NCI-H82 treated with DMSO at 0.1 percent for 48 hours (cell line): ENCODE data around the gene EGFL6.
A peak's percentile ranks its signal among the peaks of the same experiment; 100 is the strongest.
"Not testable (repeated sequence)": the region's sequence is repeated elsewhere in the genome, so short reads cannot be mapped to it uniquely, and the experiment has no call there.

ENCODE experiments used
- DNase-seq: peaks from one replicate; lab custom pipeline; 2025; ENCODE audit not compliant: unreplicated experiment; lab: John Stamatoyannopoulos, UW

The EGFL6 gene

GRCh38 chrX:13590914-13591313 lies 21.5 kb downstream of the EGFL6 start:
- DNase-seq, result no peak

- DNase-seq, result no peak
These were observed 28.5 kb downstream of the EGFL6 start for GRCh38 chrX:13597874-13598273.

GRCh38 chrX:13598877-13599276 lies 29.5 kb downstream of the EGFL6 start:
- no peak for DNase-seq

GRCh38 chrX:13599491-13599890 lies 30.1 kb downstream of the EGFL6 start:
- no peak for DNase-seq

GRCh38 chrX:13605611-13606010 lies 36.2 kb downstream of the EGFL6 start:
- DNase-seq, result no peak

GRCh38 chrX:13607331-13607995 lies 38.1 kb downstream of the EGFL6 start:
- DNase-seq, result no peak

- no peak for DNase-seq
These were observed 38.6 kb downstream of the EGFL6 start for GRCh38 chrX:13607996-13608365.

- DNase-seq, result no peak
These were observed 44.8 kb downstream of the EGFL6 start for GRCh38 chrX:13614154-13614553.

- DNase-seq, result no peak
These were observed 50.8 kb downstream of the EGFL6 start for GRCh38 chrX:13620207-13620606.

GRCh38 chrX:13622401-13622964 lies 53.1 kb downstream of the EGFL6 start:
- DNase-seq, result no peak

- no peak for DNase-seq
These were observed 57.9 kb downstream of the EGFL6 start for GRCh38 chrX:13627306-13627705.

- not testable (repeated sequence) for DNase-seq
These were observed 67.8 kb downstream of the EGFL6 start for GRCh38 chrX:13637224-13637623.

- no peak for DNase-seq
These were observed 68.6 kb downstream of the EGFL6 start for GRCh38 chrX:13638021-13638420.

GRCh38 chrX:13638826-13639225 lies 69.4 kb downstream of the EGFL6 start:
- no peak for DNase-seq

- DNase-seq, result not testable (repeated sequence)
These were observed 72.3 kb downstream of the EGFL6 start for GRCh38 chrX:13641684-13642083.

- no peak for DNase-seq
These were observed 76.2 kb downstream of the EGFL6 start for GRCh38 chrX:13645464-13646153.

GRCh38 chrX:13646154-13646549 lies 76.8 kb downstream of the EGFL6 start:
- DNase-seq, result peak; percentile 33

GRCh38 chrX:13647709-13648212 lies 78.4 kb downstream of the EGFL6 start:
- no peak for DNase-seq

- not testable (repeated sequence) for DNase-seq
These were observed 78.9 kb downstream of the EGFL6 start for GRCh38 chrX:13648336-13648735.

GRCh38 chrX:13649838-13650237 lies 80.4 kb downstream of the EGFL6 start:
- no peak for DNase-seq

- no peak for DNase-seq
These were observed 80.9 kb downstream of the EGFL6 start for GRCh38 chrX:13650318-13650717.

GRCh38 chrX:13651150-13651549 lies 81.7 kb downstream of the EGFL6 start:
- DNase-seq, result no peak
